ENCODE measurements around the gene SF1. TPM values are rescaled to one million over a fixed set of nuclear protein-coding genes. Genes with fewer than 3 reads are reported as not detected.
"Not testable (repeated sequence)": the region's sequence is repeated elsewhere in the genome, so short reads cannot be mapped to it uniquely, and the experiment has no call there.

The SF1 gene
- total RNA-seq, 1 donor from 2014 or later, result 140 TPM

DNA sequence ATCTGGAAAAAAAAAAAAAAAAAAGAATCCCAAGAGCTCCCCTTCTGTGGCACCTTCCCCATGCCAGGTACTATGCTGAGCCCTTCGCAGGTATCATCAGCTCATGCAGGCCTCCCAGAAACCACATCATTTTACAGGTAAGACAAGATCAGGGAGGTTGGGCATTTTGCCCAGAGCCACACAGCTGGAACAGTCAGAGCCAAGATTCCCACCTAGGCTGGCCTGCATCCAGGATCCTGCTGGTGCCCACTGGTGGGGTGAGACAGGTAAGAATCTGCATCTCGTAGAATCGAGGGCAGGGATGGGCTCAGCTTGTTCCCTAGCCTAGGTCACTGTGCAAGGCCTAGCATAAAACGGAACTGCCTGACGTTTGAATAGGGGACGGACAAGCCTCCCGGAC is 47.7 kb upstream of the SF1 start:
- H3K36me3 ChIP-seq, result no peaks in the 10 kb centered on the region
- H3K27ac Mint-ChIP-seq, result peak overlapping the region; percentile 78
- H3K4me1 ChIP-seq, result no peaks in the 10 kb centered on the region
- no peaks in the 10 kb centered on the region for H3K27me3 ChIP-seq
- no peak overlapping the region for H3K4me3 ChIP-seq
- peaks cover 6% of the 10 kb centered on the region for H3K27me3 Mint-ChIP-seq (ENCODE audit: insufficient read depth, low read depth)
- H2AFZ ChIP-seq (replicated peaks), result no peak overlapping the region
- H3K9ac ChIP-seq, result no peak overlapping the region
- no peaks in the 10 kb centered on the region for H3K79me2 ChIP-seq (ENCODE audit: low read depth)
- peaks cover 2% of the 10 kb centered on the region for H3F3A ChIP-seq (ENCODE audit: low read depth)
- no peaks in the 10 kb centered on the region for H3K9me3 ChIP-seq (ENCODE audit: low read depth)
- TF ChIP-seq EZH2phosphoT487 (IDR thresholded peaks at IDR 0.05), result no peak
- TF ChIP-seq, protein P1, sequence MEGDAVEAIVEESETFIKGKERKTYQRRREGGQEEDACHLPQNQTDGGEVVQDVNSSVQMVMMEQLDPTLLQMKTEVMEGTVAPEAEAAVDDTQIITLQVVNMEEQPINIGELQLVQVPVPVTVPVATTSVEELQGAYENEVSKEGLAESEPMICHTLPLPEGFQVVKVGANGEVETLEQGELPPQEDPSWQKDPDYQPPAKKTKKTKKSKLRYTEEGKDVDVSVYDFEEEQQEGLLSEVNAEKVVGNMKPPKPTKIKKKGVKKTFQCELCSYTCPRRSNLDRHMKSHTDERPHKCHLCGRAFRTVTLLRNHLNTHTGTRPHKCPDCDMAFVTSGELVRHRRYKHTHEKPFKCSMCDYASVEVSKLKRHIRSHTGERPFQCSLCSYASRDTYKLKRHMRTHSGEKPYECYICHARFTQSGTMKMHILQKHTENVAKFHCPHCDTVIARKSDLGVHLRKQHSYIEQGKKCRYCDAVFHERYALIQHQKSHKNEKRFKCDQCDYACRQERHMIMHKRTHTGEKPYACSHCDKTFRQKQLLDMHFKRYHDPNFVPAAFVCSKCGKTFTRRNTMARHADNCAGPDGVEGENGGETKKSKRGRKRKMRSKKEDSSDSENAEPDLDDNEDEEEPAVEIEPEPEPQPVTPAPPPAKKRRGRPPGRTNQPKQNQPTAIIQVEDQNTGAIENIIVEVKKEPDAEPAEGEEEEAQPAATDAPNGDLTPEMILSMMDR (IDR thresholded peaks at IDR 0.05), result no peak
- no peak for TF ChIP-seq EZH2 (IDR thresholded peaks at IDR 0.05)
- no peaks in the 10 kb centered on the region for H3K9me3 Mint-ChIP-seq
- no peak overlapping the region for H3K4me2 ChIP-seq
- H3K36me3 Mint-ChIP-seq, result no peaks in the 10 kb centered on the region
- DNase-seq (ENCODE audit: low spot score), result no peak
- H3K27ac ChIP-seq, result no peak overlapping the region
- peaks cover 5% of the 10 kb centered on the region for H3K4me1 Mint-ChIP-seq
- H3K4me3 Mint-ChIP-seq, result no peak overlapping the region
- no peaks in the 10 kb centered on the region for H4K20me1 ChIP-seq (ENCODE audit: low read depth)

DNA sequence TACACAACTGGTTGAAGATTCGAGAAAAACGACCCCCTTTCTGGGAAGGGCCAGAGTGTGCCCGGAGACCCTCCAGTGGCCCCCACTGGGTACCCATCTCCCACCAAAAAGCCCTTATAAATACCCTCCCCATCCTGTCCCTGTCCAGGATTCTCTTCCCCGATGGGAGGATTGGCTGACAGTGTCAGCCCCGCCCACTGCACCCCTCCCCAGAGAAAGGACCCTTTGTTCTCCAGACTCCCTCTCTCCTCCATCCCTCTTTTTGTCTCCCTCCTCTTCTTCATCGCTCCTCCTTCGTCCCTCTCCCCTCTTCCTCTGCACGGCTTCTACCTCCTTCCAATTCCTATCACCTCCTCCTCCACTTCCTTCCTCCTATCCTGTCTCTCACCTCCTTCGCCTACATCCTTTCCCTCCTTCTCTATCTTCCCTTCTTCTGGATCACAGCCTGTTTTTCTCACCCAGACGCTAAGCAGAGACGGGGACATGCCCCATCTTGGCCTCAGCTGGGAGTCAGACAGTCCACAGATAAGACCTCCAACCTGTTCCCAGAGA is 45.3 kb upstream of the SF1 start:
- no peak for DNase-seq (ENCODE audit: low spot score)
- Histone ChIP-seq H3K9me3 (ENCODE audit: low read depth) (no peaks in the 10 kb centered on the region), H3K9ac (no peak overlapping the region), H3K27me3 (no peaks in the 10 kb centered on the region), H3K4me2 (no peak overlapping the region), H3K27ac (no peak overlapping the region), H3K4me1 (no peaks in the 10 kb centered on the region), H3K4me3 (no peak overlapping the region), H2AFZ (replicated peaks) (no peak overlapping the region), H3K79me2 (ENCODE audit: low read depth) (no peaks in the 10 kb centered on the region), H3F3A (ENCODE audit: low read depth) (peaks cover 2% of the 10 kb centered on the region), H3K36me3 (no peaks in the 10 kb centered on the region), H4K20me1 (ENCODE audit: low read depth) (no peaks in the 10 kb centered on the region)
- H3K4me1 Mint-ChIP-seq, result peaks cover 2% of the 10 kb centered on the region
- H3K4me3 Mint-ChIP-seq, result no peak overlapping the region
- TF ChIP-seq EZH2 (IDR thresholded peaks at IDR 0.05), result no peak
- H3K27ac Mint-ChIP-seq, result peak overlapping the region; percentile 4
- H3K36me3 Mint-ChIP-seq, result no peaks in the 10 kb centered on the region
- no peaks in the 10 kb centered on the region for H3K9me3 Mint-ChIP-seq
- peaks cover 6% of the 10 kb centered on the region for H3K27me3 Mint-ChIP-seq (ENCODE audit: insufficient read depth, low read depth)

- Histone ChIP-seq H3K4me3 (no peak overlapping the region), H3K9me3 (ENCODE audit: low read depth) (no peaks in the 10 kb centered on the region), H2AFZ (replicated peaks) (no peak overlapping the region), H3K9ac (no peak overlapping the region), H3K4me2 (no peak overlapping the region), H3K79me2 (ENCODE audit: low read depth) (no peaks in the 10 kb centered on the region), H3K36me3 (no peaks in the 10 kb centered on the region), H4K20me1 (ENCODE audit: low read depth) (no peaks in the 10 kb centered on the region), H3K27me3 (no peaks in the 10 kb centered on the region), H3F3A (ENCODE audit: low read depth) (peaks cover 2% of the 10 kb centered on the region), H3K27ac (no peak overlapping the region), H3K4me1 (no peaks in the 10 kb centered on the region)
- no peak for DNase-seq (ENCODE audit: low spot score)
- Mint-ChIP-seq H3K9me3 (no peaks in the 10 kb centered on the region), H3K27me3 (ENCODE audit: insufficient read depth, low read depth) (peaks cover 5% of the 10 kb centered on the region), H3K4me1 (no peaks in the 10 kb centered on the region), H3K27ac (no peak overlapping the region), H3K36me3 (no peaks in the 10 kb centered on the region), H3K4me3 (no peak overlapping the region)
- TF ChIP-seq, protein P1 (IDR thresholded peaks at IDR 0.05), result no peak
- no peak for TF ChIP-seq EZH2 (IDR thresholded peaks at IDR 0.05)
Observed at GRCh38 chr11:64817476-64817875, 39.1 kb upstream of the SF1 start.

DNA sequence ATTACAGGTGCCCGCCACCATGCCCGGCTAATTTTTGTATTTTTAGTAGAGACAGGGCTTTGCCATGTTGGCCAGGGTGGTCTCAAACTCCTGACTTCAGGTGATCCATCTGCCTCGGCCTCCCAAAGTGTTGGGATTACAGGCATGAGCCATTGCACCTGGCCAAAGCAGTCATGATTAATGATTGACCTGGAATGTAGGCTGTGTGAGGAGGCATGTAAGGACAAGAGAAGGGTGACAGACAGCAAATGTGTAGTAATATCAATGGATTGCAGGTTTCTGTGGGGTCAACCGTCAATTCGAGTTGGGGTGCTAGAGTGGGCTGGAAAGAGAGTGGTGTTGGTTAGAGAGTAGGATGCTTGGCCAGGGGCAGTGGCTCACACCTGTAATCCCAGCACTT is 37.1 kb upstream of the SF1 start:
- H3K9me3 Mint-ChIP-seq; H3K9me3 ChIP-seq (ENCODE audit: low read depth); H2AFZ ChIP-seq (replicated peaks); H3K4me3 Mint-ChIP-seq; H3K36me3 Mint-ChIP-seq; H3K4me2 ChIP-seq; H3K4me1 ChIP-seq; H3K9ac ChIP-seq; H4K20me1 ChIP-seq (ENCODE audit: low read depth); H3K79me2 ChIP-seq (ENCODE audit: low read depth); H3K27ac ChIP-seq; DNase-seq (ENCODE audit: low spot score); H3K4me3 ChIP-seq; H3K27me3 ChIP-seq; H3K27me3 Mint-ChIP-seq (ENCODE audit: insufficient read depth, low read depth); H3F3A ChIP-seq (ENCODE audit: low read depth); H3K4me1 Mint-ChIP-seq; H3K36me3 ChIP-seq; H3K27ac Mint-ChIP-seq: not testable (repeated sequence)

Data from neural progenitor cell (in vitro differentiated cells).